GM19099 (cell line): Measurements from ENCODE around the gene RNASET2.

Experiments
- POLR2A ChIP-seq: IDR thresholded peaks from 3 replicates; pipeline ENCODE4 v1.6.1; 2011; ENCODE audit warnings: low read depth; ENCODE audit not compliant: insufficient read length; ENCODE audit errors: extremely low read depth

The RNASET2 gene

DNA sequence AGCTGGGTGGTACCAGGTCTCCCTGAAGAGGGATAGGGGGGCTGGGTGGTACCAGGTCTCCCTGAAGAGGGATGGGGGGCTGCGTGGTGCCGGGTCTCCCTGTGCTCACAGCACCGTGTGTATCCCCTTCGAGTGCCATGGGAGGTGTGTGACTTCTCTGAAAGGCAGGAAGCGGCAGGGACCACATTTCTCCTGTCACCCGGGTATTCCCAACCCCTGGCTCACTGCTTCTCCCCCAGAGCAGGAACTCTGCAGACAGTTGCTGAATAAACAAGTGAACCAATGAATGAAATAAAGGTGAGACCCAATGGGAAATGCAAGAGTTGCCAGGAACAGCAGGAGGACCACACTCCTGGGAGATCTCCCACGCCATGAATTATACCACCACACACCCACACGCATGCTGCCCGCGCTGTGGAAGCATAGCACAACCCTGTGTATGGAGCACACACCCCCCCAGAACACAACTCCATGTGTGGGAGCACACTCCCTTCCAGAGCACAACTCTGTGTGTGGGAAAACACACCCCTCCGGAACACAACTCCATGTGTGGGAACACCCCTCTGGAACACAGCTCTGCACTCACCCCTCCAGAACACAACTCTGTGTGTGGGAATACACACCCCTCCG lies 50.7 kb downstream of the RNASET2 start:
- TF ChIP-seq POLR2A = no peak

DNA sequence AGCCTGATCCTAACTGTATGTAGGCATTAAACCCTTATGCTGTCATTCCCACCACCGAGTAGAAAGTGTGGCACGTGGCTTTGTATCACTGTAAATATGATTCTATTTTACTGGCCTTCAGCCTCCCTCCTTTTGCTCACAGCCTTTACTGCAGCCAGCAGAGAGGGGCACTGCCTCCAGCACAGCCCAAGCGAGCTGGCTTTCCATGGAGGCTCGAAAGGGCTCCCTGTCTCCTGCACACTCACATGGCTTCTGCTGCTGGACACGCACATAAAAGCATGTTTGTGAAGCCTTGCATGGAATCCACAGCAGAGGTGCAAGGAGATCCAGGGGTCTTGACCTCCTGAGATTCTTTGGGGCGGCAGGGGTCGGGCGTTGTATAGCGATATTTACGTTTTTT lies 51.3 kb downstream of the RNASET2 start:
- TF ChIP-seq POLR2A = no peak

DNA sequence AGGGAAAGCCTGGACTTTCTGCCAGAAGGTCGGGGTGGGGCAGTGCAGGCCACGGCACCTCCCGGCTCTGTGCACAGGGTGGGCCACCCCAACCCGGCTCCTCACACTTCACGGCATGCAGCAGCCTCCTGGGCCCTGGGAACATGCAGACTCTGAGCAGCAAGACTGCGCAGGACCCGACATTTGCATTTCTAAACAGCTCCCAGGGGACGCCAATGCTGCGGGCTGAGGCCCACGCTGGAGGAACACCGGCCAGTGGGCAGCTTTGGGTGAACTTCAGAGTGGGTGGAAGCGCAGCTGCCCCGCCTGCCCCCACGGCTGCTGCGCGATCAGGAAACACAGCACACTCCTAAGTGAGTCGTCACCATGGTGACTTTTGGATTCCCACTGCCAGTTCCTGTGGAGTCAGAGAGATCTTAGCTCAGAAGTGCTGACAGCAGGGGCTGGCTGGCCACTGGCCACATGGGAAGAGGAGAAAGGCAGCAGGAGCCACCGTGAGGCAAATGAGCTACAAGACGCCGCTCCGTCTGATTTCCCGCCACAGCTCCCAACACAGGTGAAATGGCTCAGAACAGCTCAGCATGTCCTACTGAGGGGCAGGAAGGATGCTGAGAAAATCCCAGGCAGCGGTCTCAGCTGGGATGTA lies 52.1 kb downstream of the RNASET2 start:
- no peak for TF ChIP-seq POLR2A

DNA sequence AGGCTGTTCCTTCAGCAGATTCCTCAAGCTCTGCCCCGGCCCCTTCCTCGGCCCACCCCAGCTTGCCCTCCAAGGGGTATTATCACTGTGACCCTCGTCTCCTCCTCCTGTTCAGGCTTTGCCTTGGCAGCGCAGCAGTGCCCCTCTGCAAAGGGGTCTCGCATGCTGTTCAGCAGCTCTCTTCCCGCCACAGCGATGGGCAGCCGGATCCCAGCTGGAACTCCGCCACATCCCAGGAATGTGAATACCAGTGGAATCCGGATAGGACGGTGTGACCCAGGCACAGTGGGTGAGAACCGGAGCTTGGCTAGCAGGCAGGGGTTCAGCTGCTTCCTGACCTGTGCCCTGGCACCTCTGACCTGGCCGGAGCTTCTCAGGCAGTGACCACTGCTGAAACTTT lies 52.9 kb downstream of the RNASET2 start:
- no peak for TF ChIP-seq POLR2A

DNA sequence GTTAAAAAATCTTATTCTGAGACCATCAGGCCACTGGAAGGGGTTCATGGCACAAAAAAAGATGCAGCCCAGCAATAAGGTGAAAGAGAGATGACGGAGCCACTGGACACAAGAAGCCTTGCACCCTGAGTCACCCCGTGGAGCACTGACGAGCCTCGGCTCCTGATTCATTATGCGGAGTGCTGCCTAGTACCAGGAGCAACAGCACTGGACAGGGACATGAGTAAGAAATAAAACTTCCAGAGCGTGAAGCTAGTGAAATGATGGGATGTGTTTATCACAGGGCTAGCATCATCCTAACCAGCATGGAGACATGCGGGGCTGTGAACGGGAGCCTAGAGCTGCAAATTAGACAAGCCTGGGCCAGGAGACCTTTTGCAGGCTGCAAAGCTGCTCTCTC lies 53.3 kb downstream of the RNASET2 start:
- no peak for TF ChIP-seq POLR2A

DNA sequence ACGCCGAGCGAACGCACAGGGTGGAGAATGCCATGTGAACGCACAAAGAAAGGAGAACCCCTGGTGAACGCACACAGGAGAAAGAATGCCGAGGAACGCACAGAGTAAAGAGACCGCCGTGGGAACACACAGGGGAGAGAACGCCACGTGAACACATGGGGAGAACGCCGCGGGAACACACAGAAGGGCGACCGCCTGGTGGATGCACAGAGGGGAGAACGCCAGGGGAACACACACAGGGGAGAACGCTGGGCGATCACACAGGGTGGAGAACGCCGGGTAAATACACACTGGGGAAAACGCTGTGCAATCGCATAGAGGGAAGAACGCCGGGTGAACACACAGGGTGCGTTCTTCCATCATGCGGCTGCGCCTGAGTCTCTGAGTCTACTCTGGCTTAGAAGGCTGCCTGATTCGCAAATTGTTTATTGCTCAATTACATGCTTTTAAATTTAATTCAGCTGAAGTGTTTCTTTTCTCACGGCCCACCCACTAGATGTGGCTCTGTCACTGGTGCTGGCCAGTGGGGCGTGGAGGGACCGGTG lies 54.1 kb downstream of the RNASET2 start:
- TF ChIP-seq POLR2A = no peak

DNA sequence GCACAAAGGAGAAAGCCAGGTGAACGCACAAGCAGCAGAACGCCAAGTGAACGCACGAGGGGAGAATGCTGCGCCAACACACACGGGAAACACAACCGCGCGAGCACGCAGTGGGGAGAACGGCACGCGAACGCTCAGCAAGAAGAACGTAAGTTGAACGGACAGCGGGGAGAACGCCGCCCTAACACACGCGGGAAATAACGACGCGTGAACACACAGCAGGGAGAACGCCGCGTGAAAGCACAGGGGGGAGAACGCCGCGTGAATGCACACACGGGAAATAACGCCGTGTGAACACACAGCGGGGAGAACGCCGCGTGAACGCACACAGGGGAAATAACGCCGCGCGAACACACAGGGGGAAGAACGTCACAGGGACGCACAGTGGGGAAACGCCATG lies 54.7 kb downstream of the RNASET2 start:
- no peak for TF ChIP-seq POLR2A

DNA sequence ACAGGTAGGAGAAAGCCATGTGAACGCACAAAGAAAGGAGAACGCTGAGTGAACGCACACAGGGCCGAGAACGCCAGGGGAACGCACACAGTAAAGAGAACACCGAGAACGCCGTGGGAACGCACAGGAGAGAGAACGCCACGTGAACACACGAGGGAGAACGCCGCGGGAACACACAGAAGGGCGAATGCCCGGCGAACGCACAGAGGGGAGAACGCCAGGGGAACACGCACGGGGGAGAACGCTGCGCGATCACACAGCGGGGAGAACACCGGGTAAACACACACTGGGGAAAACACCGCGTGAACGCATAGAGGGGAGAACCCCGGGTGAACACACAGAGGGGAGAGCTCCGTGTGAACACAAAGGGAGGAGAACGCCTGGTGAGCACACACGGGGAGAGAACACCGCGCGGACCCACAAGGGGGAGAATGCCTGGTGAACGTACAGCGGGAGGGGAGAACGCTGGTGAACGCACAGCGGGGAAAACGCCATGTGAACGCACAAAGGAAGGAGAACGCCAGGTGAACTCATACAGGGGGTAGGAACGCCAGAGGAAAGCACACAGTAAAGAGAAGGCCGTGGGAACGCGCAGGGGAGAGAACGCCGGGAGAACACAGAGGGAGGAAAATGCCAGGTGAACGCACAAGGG lies 55.3 kb downstream of the RNASET2 start:
- TF ChIP-seq POLR2A = no peak

DNA sequence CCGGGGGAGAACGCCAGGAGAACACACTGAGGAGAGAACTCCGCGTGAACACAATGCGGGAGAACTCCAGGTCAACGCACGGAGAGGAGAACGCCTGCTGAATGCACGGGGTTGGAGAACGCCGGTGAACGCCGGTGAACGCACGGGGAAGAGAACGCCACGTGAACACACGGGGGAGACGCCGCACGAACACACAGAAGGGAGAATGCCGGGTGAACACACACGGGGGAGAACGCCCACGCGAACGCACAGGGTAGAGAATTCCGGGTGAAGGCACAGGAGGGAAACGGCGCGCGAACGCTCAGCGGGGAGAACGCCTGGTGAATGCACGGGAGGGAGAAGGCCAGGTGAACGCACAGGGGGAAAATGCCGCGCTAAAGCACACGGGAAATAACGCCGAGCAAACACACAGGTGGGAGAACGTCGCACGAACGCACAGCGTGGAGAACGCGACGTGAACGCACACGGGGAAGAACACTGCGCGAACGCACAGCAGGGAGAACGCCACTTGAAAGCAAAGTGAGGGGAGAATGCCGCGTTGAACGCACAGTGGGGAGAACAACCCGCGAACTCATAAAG lies 56.1 kb downstream of the RNASET2 start:
- no peak for TF ChIP-seq POLR2A

DNA sequence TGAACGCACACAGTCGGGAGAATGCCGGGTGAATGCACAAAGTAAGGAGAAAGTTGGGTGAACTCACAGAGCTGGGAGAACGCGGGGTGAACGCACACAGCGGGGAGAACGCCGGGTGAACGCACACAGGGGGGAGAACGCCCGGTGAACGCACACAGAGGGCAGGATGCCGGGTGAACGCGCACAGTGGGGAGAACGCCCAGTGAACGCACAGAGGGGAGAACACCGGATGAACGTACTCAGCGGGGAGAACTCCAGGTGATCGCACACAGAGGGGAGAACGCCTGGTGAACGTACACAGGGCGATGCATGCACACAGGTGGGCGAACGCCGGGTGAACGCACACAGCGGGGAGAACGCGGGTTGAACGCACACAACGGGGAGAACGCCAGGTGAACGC lies 57.4 kb downstream of the RNASET2 start:
- TF ChIP-seq POLR2A = no peak

DNA sequence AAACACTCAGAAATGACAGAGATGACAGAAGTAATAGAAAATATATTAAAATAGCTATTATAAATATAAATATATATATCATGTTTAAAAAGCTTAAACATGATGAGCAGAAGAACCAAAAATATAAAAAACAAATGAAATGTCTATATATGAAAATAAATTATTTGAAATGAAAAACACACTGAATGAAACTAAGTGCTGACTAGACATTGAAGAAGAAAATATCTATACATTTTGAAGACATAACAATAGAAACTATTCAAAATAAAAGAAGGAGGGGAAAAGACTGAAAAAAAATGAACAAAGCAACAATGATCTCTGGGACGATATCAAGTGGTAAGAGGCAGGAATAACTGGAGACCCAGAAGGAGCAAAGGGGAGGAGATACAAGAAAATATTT lies 76.8 kb downstream of the RNASET2 start:
- TF ChIP-seq POLR2A = no peak
